ENCODE data around the gene FBLN2. TPM values are rescaled to one million over a fixed set of nuclear protein-coding genes. Genes with fewer than 3 reads are reported as not detected.

The FBLN2 gene
- total RNA-seq, 1 donor = 54.6 TPM

DNA sequence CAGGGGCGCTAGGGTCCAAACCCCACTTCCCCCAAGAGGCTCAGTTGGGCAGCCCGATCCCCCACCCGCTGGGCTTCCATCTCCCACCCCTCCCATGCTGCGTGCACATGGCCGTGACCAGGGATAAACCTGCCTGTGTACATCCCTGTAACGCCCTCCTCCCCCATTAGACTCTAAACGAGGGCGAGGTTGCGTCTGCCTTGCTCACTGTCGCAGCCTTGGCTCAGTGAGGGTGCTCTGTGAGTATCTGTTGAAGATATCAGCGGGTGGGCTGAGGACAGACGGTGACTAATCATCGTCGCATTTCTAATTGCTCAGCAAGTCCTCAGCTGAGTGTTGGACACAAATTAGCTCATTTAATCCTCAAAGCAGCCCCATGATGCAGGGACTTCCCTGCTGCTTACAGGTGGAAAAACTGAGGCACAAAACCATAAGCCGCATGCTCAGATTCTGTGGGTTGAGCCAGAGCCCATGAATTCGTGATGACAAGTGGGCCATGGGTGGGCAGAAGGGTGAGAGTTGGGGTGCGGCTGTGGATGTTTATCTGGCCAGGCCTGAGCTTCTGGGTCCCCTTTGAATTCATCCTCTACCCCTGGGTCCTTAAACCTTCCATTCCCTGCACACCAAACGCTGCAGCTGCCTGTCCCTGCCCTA, 26.0 kb downstream of the FBLN2 start:
- Histone ChIP-seq H3K4me2 (ENCODE audit: insufficient read depth, low read length) (no peak overlapping the region), H3K79me2 (ENCODE audit: insufficient read depth, low read length) (no peaks in the 10 kb centered on the region), H4K20me1 (ENCODE audit: insufficient read depth, low read length) (no peaks in the 10 kb centered on the region), H3K4me1 (ENCODE audit: insufficient read depth, low read length) (peaks cover 3% of the 10 kb centered on the region), H3K4me3 (ENCODE audit: insufficient read depth, low read length) (no peak overlapping the region), H3K27me3 (ENCODE audit: insufficient read depth, low read length) (no peaks in the 10 kb centered on the region), H2AFZ (ENCODE audit: low read length) (no peak overlapping the region), H3K9me3 (ENCODE audit: low read depth, low read length) (no peaks in the 10 kb centered on the region), H3K27ac (ENCODE audit: low read depth, low read length) (no peak overlapping the region), H3K36me3 (ENCODE audit: insufficient read depth, low read length) (no peaks in the 10 kb centered on the region)
- DNase-seq (ENCODE audit: insufficient read length, low spot score, missing footprints) = peak; percentile 80
- TF ChIP-seq, protein P1, sequence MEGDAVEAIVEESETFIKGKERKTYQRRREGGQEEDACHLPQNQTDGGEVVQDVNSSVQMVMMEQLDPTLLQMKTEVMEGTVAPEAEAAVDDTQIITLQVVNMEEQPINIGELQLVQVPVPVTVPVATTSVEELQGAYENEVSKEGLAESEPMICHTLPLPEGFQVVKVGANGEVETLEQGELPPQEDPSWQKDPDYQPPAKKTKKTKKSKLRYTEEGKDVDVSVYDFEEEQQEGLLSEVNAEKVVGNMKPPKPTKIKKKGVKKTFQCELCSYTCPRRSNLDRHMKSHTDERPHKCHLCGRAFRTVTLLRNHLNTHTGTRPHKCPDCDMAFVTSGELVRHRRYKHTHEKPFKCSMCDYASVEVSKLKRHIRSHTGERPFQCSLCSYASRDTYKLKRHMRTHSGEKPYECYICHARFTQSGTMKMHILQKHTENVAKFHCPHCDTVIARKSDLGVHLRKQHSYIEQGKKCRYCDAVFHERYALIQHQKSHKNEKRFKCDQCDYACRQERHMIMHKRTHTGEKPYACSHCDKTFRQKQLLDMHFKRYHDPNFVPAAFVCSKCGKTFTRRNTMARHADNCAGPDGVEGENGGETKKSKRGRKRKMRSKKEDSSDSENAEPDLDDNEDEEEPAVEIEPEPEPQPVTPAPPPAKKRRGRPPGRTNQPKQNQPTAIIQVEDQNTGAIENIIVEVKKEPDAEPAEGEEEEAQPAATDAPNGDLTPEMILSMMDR (IDR thresholded peaks at IDR 0.05; ENCODE audit: extremely low read depth, low read depth, low read length) = no peak

DNA sequence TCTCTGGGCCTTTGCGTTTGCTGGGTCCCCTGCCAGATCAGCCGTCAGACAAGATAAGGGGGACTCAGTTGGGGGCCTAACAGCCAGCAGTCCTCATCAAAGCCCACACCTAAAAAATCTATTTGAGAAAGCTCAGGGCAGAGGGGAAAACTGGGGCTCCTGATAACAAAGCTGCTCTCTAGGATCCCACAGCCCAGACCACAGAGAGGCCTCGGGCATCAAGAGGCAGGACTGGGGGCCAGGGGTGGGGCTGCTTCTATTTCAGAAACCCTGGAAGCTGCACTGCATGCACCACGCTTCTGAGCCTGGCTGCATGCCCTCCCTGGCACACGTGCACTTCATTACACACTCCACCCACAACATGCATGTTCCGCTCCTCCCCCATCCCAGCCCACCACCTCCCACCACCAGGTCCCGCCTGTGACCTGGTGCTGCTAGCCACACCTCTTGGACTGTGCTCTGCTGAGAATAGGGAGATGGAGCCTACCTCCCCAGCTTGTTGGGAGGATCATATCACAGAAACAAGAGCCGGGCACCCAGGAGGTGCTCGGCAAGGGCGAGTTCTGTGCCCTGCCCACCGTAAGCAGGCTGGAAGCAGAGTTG, 26.6 kb downstream of the FBLN2 start:
- H3K4me2 ChIP-seq (ENCODE audit: insufficient read depth, low read length) = no peak overlapping the region
- no peaks in the 10 kb centered on the region for H3K27me3 ChIP-seq (ENCODE audit: insufficient read depth, low read length)
- TF ChIP-seq, protein P1 (IDR thresholded peaks at IDR 0.05; ENCODE audit: extremely low read depth, low read depth, low read length) = no peak
- peak; percentile 86 for DNase-seq (ENCODE audit: insufficient read length, low spot score, missing footprints)
- H3K9me3 ChIP-seq (ENCODE audit: low read depth, low read length) = no peaks in the 10 kb centered on the region
- H2AFZ ChIP-seq (ENCODE audit: low read length) = no peak overlapping the region
- peaks cover 3% of the 10 kb centered on the region for H3K4me1 ChIP-seq (ENCODE audit: insufficient read depth, low read length)
- no peaks in the 10 kb centered on the region for H4K20me1 ChIP-seq (ENCODE audit: insufficient read depth, low read length)
- H3K79me2 ChIP-seq (ENCODE audit: insufficient read depth, low read length) = no peaks in the 10 kb centered on the region
- no peak overlapping the region for H3K4me3 ChIP-seq (ENCODE audit: insufficient read depth, low read length)
- no peak overlapping the region for H3K27ac ChIP-seq (ENCODE audit: low read depth, low read length)
- no peaks in the 10 kb centered on the region for H3K36me3 ChIP-seq (ENCODE audit: insufficient read depth, low read length)

DNA sequence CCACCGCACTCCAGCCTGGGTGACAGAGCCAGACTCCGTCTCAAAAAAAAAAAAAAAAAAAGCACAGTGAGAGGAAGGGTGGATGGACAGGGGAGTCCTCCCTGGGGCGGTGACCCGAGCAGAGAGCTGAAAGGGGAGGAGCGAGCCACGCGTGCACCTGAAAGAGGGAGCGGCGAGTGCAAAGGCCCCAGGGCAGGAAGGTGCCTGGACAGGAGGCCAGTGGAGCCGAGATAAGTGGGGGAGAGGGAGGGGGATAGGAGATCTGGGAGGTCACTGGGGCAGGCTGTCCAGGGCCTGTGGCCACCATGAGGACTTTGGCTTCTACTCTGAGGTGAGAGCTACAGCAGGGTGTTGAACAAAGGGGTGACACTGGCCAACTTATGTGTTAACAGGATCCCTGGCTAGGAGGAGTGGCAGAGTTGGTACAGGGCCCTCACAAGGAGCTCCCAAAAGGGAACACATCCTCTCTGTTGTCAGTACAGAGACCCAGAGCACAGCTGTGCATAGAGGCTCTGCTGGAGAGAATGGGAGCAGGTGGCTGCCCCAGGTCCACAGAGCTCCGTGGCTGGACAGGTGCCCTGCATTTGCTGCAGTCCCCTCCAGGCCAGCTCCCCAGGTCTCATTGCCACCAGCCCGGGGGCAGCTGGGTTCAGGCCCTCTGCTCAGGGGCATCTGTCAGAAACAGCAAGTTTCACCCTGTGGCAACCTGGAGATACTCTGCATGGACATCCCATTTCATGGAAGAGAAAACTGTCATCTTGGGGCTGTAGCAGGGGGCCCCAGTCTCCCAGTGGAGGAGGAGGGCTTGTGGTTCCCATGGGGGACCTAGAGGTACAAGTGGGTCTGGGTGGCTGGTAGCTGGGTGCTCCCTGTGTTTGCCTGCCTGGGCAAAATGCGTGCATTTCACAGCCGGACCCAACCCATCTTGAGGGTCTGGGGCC, 28.5 kb downstream of the FBLN2 start:
- Histone ChIP-seq H2AFZ (ENCODE audit: low read length) (no peak overlapping the region), H3K4me3 (ENCODE audit: insufficient read depth, low read length) (no peak overlapping the region), H3K9me3 (ENCODE audit: low read depth, low read length) (no peaks in the 10 kb centered on the region), H3K79me2 (ENCODE audit: insufficient read depth, low read length) (no peaks in the 10 kb centered on the region), H4K20me1 (ENCODE audit: insufficient read depth, low read length) (no peaks in the 10 kb centered on the region), H3K36me3 (ENCODE audit: insufficient read depth, low read length) (no peaks in the 10 kb centered on the region), H3K4me2 (ENCODE audit: insufficient read depth, low read length) (no peak overlapping the region), H3K4me1 (ENCODE audit: insufficient read depth, low read length) (peaks cover 3% of the 10 kb centered on the region), H3K27me3 (ENCODE audit: insufficient read depth, low read length) (no peaks in the 10 kb centered on the region), H3K27ac (ENCODE audit: low read depth, low read length) (no peak overlapping the region)
- DNase-seq (ENCODE audit: insufficient read length, low spot score, missing footprints) = peak; percentile 82
- TF ChIP-seq, protein P1 (IDR thresholded peaks at IDR 0.05; ENCODE audit: extremely low read depth, low read depth, low read length) = no peak

DNA sequence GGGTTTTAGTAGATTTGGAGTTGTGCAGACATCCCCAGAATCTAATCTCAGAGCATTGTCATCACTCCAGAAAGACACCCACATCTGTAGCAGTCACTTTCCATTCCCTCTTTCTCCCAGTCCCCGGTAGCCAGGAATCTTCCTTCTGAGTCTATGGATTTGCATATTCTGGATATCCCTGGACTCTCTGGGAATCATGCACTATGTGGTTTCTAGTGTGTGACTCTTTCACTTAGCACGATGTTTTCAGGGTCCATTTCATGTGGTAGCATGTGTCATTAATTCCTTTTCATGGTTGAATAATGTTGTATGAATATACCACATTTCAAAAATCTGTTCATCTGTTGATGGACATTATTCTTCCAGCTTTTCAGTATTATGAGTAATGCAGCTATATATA, 29.3 kb downstream of the FBLN2 start:
- Histone ChIP-seq H2AFZ (ENCODE audit: low read length) (no peak overlapping the region), H3K27ac (ENCODE audit: low read depth, low read length) (no peak overlapping the region), H3K4me1 (ENCODE audit: insufficient read depth, low read length) (peaks cover 3% of the 10 kb centered on the region), H3K79me2 (ENCODE audit: insufficient read depth, low read length) (no peaks in the 10 kb centered on the region), H3K4me3 (ENCODE audit: insufficient read depth, low read length) (no peak overlapping the region), H3K27me3 (ENCODE audit: insufficient read depth, low read length) (no peaks in the 10 kb centered on the region), H3K9me3 (ENCODE audit: low read depth, low read length) (no peaks in the 10 kb centered on the region), H3K36me3 (ENCODE audit: insufficient read depth, low read length) (no peaks in the 10 kb centered on the region), H3K4me2 (ENCODE audit: insufficient read depth, low read length) (no peak overlapping the region), H4K20me1 (ENCODE audit: insufficient read depth, low read length) (no peaks in the 10 kb centered on the region)
- peak; percentile 53 for DNase-seq (ENCODE audit: insufficient read length, low spot score, missing footprints)
- TF ChIP-seq, protein P1 (IDR thresholded peaks at IDR 0.05; ENCODE audit: extremely low read depth, low read depth, low read length) = no peak

All from osteoblast (primary cell).